BE2C (cell line): ENCODE data around the gene DNM2.

Source experiments
- DNase-seq: peaks from one replicate; pipeline ENCODE4 v3.0.0-alpha.2; 2020
- H3K27me3 ChIP-seq: fragments of 250-450 bp; sonication (Bioruptor Pico); 2 replicates; pipeline ENCODE4 v1.5.1; 2020; ENCODE audit warnings: mild to moderate bottlenecking
- H3K36me3 ChIP-seq: fragments of 250-450 bp; sonication (Bioruptor Pico); 2 replicates; pipeline ENCODE4 v1.5.1; 2020; ENCODE audit warnings: mild to moderate bottlenecking
- H3K4me1 ChIP-seq: fragments of 250-450 bp; sonication (Bioruptor Pico); 2 replicates; pipeline ENCODE4 v1.5.1; 2020
- H3K4me3 ChIP-seq: 2 replicates; pipeline ENCODE4 v1.5.1; 2011; ENCODE audit warnings: low read depth, low read length
- H3K9me3 ChIP-seq: fragments of 250-450 bp; sonication (Bioruptor Pico); 2 replicates; pipeline ENCODE4 v1.5.1; 2020
- TF ChIP-seq, protein P1 (sequence below): IDR thresholded peaks from 2 replicates; pipeline ENCODE4 v1.5.1; 2012; ENCODE audit warnings: mild to moderate bottlenecking, low read depth, low read length

DNM2 gene

DNA sequence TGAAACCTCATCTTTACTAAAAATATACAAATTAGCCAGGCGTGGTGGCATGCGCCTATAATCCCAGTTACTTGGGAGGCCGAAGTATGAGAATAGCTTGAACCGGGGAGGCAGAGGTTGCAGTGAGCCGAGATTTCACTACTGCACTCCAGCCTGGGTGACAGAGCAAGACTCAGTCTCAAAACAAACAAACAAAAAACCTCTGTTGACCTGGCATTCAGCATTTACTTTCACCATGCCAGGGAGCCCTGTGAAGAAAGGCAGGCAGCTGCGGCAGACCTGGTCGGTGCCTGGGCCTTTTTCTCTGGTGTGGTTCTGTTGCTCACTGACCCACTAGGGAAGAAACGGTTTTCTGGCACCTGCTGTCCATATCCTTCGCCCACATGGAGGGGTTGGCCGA is 49.8 kb downstream of the DNM2 start:
- Histone ChIP-seq H3K9me3 (no peaks in the 10 kb centered on the region), H3K4me1 (no peaks in the 10 kb centered on the region; the same call in 1 of the 2 replicates), H3K36me3 (peaks cover 9% of the 10 kb centered on the region), H3K4me3 (no peak overlapping the region), H3K27me3 (no peaks in the 10 kb centered on the region)
- TF ChIP-seq, protein P1, sequence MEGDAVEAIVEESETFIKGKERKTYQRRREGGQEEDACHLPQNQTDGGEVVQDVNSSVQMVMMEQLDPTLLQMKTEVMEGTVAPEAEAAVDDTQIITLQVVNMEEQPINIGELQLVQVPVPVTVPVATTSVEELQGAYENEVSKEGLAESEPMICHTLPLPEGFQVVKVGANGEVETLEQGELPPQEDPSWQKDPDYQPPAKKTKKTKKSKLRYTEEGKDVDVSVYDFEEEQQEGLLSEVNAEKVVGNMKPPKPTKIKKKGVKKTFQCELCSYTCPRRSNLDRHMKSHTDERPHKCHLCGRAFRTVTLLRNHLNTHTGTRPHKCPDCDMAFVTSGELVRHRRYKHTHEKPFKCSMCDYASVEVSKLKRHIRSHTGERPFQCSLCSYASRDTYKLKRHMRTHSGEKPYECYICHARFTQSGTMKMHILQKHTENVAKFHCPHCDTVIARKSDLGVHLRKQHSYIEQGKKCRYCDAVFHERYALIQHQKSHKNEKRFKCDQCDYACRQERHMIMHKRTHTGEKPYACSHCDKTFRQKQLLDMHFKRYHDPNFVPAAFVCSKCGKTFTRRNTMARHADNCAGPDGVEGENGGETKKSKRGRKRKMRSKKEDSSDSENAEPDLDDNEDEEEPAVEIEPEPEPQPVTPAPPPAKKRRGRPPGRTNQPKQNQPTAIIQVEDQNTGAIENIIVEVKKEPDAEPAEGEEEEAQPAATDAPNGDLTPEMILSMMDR: no peak
- DNase-seq: no peak

DNA sequence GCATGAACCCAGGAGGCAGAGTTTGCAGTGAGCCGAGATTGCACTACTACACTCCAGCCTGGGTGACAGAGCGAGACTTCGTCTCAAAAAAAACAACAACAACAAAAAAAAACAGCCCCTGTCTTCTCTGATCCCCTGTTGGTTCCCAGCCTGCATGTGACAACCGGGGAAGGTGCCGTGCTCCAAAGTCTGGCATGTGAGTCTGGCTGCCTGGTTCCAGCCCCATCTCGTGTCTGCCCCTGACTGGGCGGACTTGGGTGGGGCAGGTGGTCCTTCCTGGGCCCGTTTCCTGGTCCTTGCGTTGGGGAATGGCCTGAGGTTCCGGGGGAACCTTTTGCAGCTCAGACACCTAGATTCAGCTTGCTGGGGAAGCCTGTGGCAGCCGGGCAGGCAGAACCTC is 50.5 kb downstream of the DNM2 start:
- Histone ChIP-seq H3K9me3 (no peaks in the 10 kb centered on the region), H3K27me3 (no peaks in the 10 kb centered on the region), H3K4me1 (no peaks in the 10 kb centered on the region; the same call in 1 of the 2 replicates), H3K4me3 (no peak overlapping the region), H3K36me3 (peaks cover 12% of the 10 kb centered on the region)
- TF ChIP-seq, protein P1: no peak
- DNase-seq: no peak

DNA sequence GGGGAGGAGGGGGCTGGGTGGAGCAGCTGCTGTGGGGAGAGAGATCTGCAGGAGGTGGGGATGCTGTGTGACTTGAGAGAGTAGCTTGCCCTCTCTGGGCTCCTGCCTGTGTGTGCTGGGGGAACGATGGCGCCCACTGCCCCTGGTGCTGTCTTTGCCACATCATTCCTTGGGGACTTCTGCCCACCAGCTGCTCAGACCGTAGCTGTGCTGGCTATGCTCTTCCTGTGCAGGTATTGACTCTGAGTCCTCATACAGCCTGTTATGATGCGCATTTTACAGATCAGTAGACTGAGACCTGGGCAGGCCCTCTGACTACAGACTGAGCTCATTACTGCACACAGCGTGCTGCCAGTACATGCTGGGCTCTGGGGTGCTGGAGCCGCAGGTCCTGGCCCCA is 51.1 kb downstream of the DNM2 start:
- Histone ChIP-seq H3K9me3 (no peaks in the 10 kb centered on the region), H3K4me1 (no peaks in the 10 kb centered on the region; the same call in 1 of the 2 replicates), H3K36me3 (peaks cover 18% of the 10 kb centered on the region), H3K27me3 (no peaks in the 10 kb centered on the region), H3K4me3 (no peak overlapping the region)
- TF ChIP-seq, protein P1: no peak
- DNase-seq: no peak

DNA sequence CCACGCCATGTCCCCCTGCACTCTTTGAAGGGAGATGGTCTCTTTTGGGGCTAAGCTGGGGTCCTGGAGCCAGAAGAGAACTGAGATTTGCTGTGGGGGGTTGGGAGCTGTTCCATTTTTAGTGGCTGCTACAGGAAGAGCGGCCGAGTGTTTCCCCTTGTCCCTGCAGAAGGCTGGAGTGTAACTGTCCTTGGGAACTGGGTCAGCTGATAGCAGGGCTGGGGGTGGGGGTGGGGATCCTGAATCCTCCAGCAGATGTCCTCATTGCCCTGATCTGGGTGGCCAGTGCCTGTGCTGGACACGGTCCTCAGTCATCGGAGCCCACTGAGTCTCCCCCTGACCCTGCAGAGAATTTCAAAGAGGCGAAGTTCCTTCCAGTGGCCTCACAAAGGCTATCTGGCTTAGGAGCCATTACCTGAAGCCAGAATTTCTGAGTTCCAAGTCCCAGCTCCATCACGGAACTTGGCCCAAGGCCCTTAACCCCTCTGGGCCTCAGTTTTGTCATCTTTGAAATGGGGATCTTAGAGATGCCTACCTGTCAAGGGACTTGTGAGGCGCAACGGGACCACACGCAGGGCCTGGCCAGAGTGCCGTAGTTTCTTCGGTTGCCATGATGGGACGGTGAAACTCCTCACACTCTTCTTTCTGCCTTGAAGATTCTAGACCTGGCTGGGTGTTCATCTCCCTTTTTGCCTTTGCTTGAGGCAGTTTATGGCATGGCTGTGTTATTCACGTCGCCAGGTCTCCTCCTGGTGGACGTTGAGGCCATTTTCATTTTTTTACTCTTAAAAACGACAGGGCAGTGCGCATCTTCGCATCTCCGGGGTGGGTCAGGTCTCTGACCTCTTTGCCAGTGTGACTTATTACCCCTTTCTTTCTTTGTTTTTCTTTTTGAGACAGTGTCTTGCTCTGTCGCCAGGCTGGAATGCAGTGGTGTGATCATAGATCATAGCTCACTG is 51.9 kb downstream of the DNM2 start:
- peaks cover 22% of the 10 kb centered on the region for H3K36me3 ChIP-seq

DNA sequence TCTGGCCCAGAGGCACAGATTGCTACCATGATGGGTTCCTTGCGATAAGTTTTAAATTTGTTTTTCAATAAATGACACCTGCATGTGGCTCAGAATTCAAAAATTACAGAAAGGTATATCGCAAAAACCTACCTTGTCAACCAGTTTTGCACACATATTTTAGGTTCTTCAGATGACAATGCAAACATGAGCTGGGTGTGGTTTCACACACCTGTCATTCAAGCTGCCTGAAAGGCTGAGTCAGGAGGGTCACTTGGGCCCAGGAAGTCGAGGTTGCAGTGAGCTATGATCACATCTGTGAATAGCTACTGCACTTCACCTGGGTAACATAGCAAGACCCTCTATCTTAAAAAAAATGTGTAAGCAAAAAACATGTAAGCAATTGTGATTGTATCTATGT is 56.1 kb downstream of the DNM2 start:
- Histone ChIP-seq H3K9me3 (no peaks in the 10 kb centered on the region), H3K36me3 (peaks cover 48% of the 10 kb centered on the region), H3K4me3 (no peak overlapping the region), H3K4me1 (peaks cover 2% of the 10 kb centered on the region; the same call in 1 of the 2 replicates), H3K27me3 (no peaks in the 10 kb centered on the region)
- TF ChIP-seq, protein P1: no peak
- DNase-seq: no peak

More for the DNA sequence above, 51.9 kb downstream of the DNM2 start:
- Histone ChIP-seq H3K27me3 (no peaks in the 10 kb centered on the region), H3K4me3 (no peak overlapping the region), H3K4me1 (no peaks in the 10 kb centered on the region; the same call in 1 of the 2 replicates), H3K9me3 (no peaks in the 10 kb centered on the region)
- TF ChIP-seq, protein P1: peak; percentile 62
- peak; percentile 51 for DNase-seq

DNA sequence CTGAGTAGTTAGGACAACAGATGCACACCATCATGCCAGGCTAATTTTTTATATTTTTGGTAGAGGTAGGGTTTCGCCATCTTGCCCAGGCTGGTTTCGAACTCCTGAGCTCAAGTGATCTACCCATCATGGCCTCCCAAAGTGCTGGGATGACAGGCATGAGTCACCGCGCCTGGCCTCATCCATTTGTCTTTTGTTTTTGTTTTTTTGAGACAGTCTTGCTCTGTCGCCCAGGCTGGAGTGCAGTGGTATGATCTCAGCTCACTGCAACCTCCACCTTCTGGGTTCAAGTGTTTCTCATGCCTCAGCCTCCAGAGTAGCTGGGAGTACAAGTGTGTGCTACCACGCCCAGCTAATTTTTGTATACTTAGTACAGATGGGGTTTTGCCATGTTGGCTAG is 57.0 kb downstream of the DNM2 start:
- no peak for DNase-seq
- Histone ChIP-seq H3K9me3 (no peaks in the 10 kb centered on the region), H3K36me3 (peaks cover 52% of the 10 kb centered on the region), H3K4me3 (no peak overlapping the region), H3K4me1 (peaks cover 2% of the 10 kb centered on the region; the same call in 1 of the 2 replicates), H3K27me3 (no peaks in the 10 kb centered on the region)
- TF ChIP-seq, protein P1: no peak
